K562 (cell line): ENCODE measurements around the gene CBX2. TPM values are rescaled to one million over a fixed set of nuclear protein-coding genes. Genes with fewer than 3 reads are reported as not detected.

Experiments
- ATAC-seq: fragments of 200-7000 bp; cut with Tn5 transposase; 3 replicates; pipeline ENCODE4 v1.9.1; 2020; ENCODE audit warnings: moderate library complexity
- BruUV-seq: library from RNA; stranded (reverse); fragments of 400-500 nt; replicated peaks from 2 replicates; lab custom pipeline; 2021; lab: Mats Ljungman, UMichigan
- CTCF ChIA-PET: fragments of 300-600 bp; formaldehyde crosslinking; extraction: SDS; loops from one replicate; lab custom pipeline; 2021; ENCODE audit warnings: low intra/inter-chr PET ratio; lab: Yijun Ruan, JAX
- POLR2A ChIA-PET: fragments of 300-600, 350-650 bp; sonication (Branson Sonifier 250); formaldehyde crosslinking; extraction: SDS; loops from one replicate; lab custom pipeline; 2021; ENCODE audit warnings: antibody characterized with exemption, inconsistent platforms; lab: Yijun Ruan, JAX
- DNase-seq, 4 experiments: peaks; one replicate each; pipeline versions ENCODE4 v3.0.0 to v3.0.0-alpha.2; 2011 to 2018; ENCODE audit warnings: low spot score in 3 of 4, mixed read lengths in 3 of 4; ENCODE audit errors: extremely low read depth in 1 of 4
- FAIRE-seq: peaks from 2 replicates; lab custom pipeline; 2011; peaks lifted over from hg19 to GRCh38; lab: Jason Lieb, UNC
- H2AFZ ChIP-seq: 2 replicates; pipeline ENCODE4 v1.6.0; 2011; ENCODE audit warnings: low read depth, low read length, control low read depth, inconsistent platforms
- H3K27ac ChIP-seq: fragments of 200-600 bp; 3 replicates; pipeline ENCODE4 v1.8.0; 2011; ENCODE audit warnings: low read depth, mild to moderate bottlenecking, control low read depth, inconsistent platforms, low read length, moderate library complexity, mixed read lengths; ENCODE audit errors: extremely low read depth
- H3K27me3 ChIP-seq, 2 experiments: fragments of 300-600 bp in 1 of 2; 2 replicates in 1 of 2; 3 replicates in 1 of 2; pipeline versions ENCODE4 v1.6.0 to v1.8.0; 2011; ENCODE audit warnings: inconsistent platforms in 2 of 2, low read length in 2 of 2, mild to moderate bottlenecking in 1 of 2, mixed read lengths in 1 of 2, moderate library complexity in 1 of 2; ENCODE audit not compliant: control insufficient read depth in 2 of 2, insufficient read depth in 2 of 2
- H3K36me3 ChIP-seq: fragments of 300-600 bp; 3 replicates; pipeline ENCODE4 v1.8.0; 2011; ENCODE audit warnings: mild to moderate bottlenecking, low read length, inconsistent platforms; ENCODE audit not compliant: control insufficient read depth, insufficient read depth
- H3K4me1 ChIP-seq, 2 experiments: fragments of 200-600 bp in 1 of 2; replicated peaks in 1 of 2; 2 replicates in 1 of 2; 3 replicates in 1 of 2; pipeline versions ENCODE4 v1.5.1 to v1.8.0; 2011; ENCODE audit warnings: inconsistent platforms in 2 of 2, low read length in 2 of 2, mild to moderate bottlenecking in 1 of 2, mixed read lengths in 1 of 2, moderate library complexity in 1 of 2; ENCODE audit not compliant: control insufficient read depth in 2 of 2, insufficient read depth in 2 of 2
- H3K4me2 ChIP-seq: 2 replicates; pipeline ENCODE4 v1.6.1; 2011; ENCODE audit warnings: low read length, control low read depth, inconsistent platforms, mixed read lengths; ENCODE audit not compliant: insufficient read depth
- H3K4me3 ChIP-seq: fragments of 200-600 bp; sonication (generic), shearing (Covaris generic); 2 replicates; pipeline ENCODE4 v1.5.1; 2016; ENCODE audit warnings: control low read depth, inconsistent platforms
- H3K79me2 ChIP-seq: fragments of 200-600 bp; 3 replicates; pipeline ENCODE4 v1.8.0; 2011; ENCODE audit warnings: low read length, inconsistent platforms; ENCODE audit not compliant: control insufficient read depth, insufficient read depth
- H3K9ac ChIP-seq, 2 experiments: 2 replicates each; pipeline versions ENCODE4 v1.6.0 to v1.6.1; 2011; ENCODE audit warnings: low read depth in 2 of 2, low read length in 2 of 2, control low read depth in 1 of 2, inconsistent platforms in 1 of 2, mild to moderate bottlenecking in 1 of 2, mixed read lengths in 1 of 2; ENCODE audit not compliant: insufficient read depth in 1 of 2
- H3K9me1 ChIP-seq: one replicate; pipeline ENCODE4 v1.6.0; 2011; ENCODE audit warnings: inconsistent platforms, mild to moderate bottlenecking, low read length, moderate library complexity; ENCODE audit not compliant: control insufficient read depth, insufficient read depth
- H3K9me3 ChIP-seq: replicated peaks from 2 replicates; pipeline ENCODE4 v1.5.1; 2011; ENCODE audit warnings: low read depth, low read length, inconsistent platforms; ENCODE audit not compliant: control insufficient read depth, insufficient read depth
- H4K20me1 ChIP-seq: replicated peaks from 2 replicates; pipeline ENCODE4 v1.6.1; 2011; ENCODE audit warnings: low read length, inconsistent platforms, mixed read lengths; ENCODE audit not compliant: control insufficient read depth, insufficient read depth
- CBFA2T2 ChIP-seq: fragments of 450-650 bp; conservative IDR thresholded peaks from 2 replicates; pipeline ENCODE4 v1.6.1; 2017; ENCODE audit warnings: mild to moderate bottlenecking
- FOXA1 ChIP-seq: fragments of 450-650 bp; IDR thresholded peaks from 2 replicates; pipeline ENCODE4 v1.6.1; 2016; ENCODE audit warnings: mild to moderate bottlenecking, borderline replicate concordance
- KDM4B ChIP-seq, 2 experiments: fragments of 450-650 bp in 1 of 2; sonication (generic) in 1 of 2; IDR thresholded peaks; 2 replicates each; pipeline ENCODE4 v1.6.1; 2016 to 2017; ENCODE audit warnings: borderline replicate concordance in 2 of 2, antibody characterized with exemption in 1 of 2, low read depth in 1 of 2, mild to moderate bottlenecking in 1 of 2
- SREBF2 ChIP-seq: sonication (generic); formaldehyde crosslinking; IDR thresholded peaks from 2 replicates; pipeline ENCODE4 v1.4.0; 2020; ENCODE audit warnings: mild to moderate bottlenecking, missing genetic modification reagents
- SUPT5H ChIP-seq: fragments of 450-650 bp; IDR thresholded peaks from 2 replicates; pipeline ENCODE4 v1.6.1; 2016
- XRCC3 ChIP-seq: fragments of 450-650 bp; IDR thresholded peaks from 2 replicates; pipeline ENCODE4 v1.6.1; 2017; ENCODE audit warnings: mild to moderate bottlenecking, moderate library complexity
- ZNF639 ChIP-seq, 2 experiments: fragments of 200-800 bp in 1 of 2; sonication (Bioruptor generic) in 1 of 2; sonication (generic) in 1 of 2; formaldehyde crosslinking in 1 of 2; IDR thresholded peaks in 1 of 2; conservative IDR thresholded peaks in 1 of 2; 2 replicates each; pipeline versions ENCODE4 v1.5.0 to v1.6.1; 2016 to 2020; ENCODE audit warnings: missing compliant biosample characterization in 1 of 2, missing genetic modification characterization in 1 of 2, missing genetic modification reagents in 1 of 2
- WGBS: fragments of 100-300 bp; shearing (Covaris generic); methylation state at CpG from one replicate; pipeline ENCODE4 v1.1.6; 2016; ENCODE audit warnings: low coverage, mixed read lengths; ENCODE audit not compliant: insufficient coverage; ENCODE audit errors: missing lambda C conversion rate; 5-methylcytosine and 5-hydroxymethylcytosine counted together
- in situ Hi-C: fragments of 300-500 bp; cut with MboI; formaldehyde crosslinking; loops from 4 replicates; pipeline ENCODE4 v1.15.0; 2018; ENCODE audit warnings: inconsistent platforms, mixed read lengths
- intact Hi-C: fragments of 100-400 bp; cut with micrococcal nuclease; formaldehyde crosslinking; loops from 2 replicates; pipeline ENCODE4 v1.14.2; 2022
- polyA plus RNA-seq, 8 experiments: library from polyadenylated mRNA; depleted of rRNA in 4 of 8; stranded (reverse) in 5 of 8; unstranded in 3 of 8; fragments of >200 nt; fragmentation: Nextera tagmentation in 2 of 8; fragmentation: Illumina TruSeq in 1 of 8; extraction: Ambion mirVana in 2 of 8; extraction: Trizol in 1 of 8; gene quantifications; 2 replicates each; pipeline versions ENCODE4 v1.2.1 to v1.2.3, GENCODE V29; 2011 to 2014; ENCODE audit warnings: inconsistent platforms in 1 of 8, missing spikeins in 1 of 8
- total RNA-seq, 7 experiments: library from RNA; depleted of rRNA in 6 of 7; stranded (reverse); fragments of >200 nt in 6 of 7; fragmentation: Illumina TruSeq in 2 of 7; extraction: Trizol in 2 of 7; gene quantifications; 2 replicates each; pipeline versions ENCODE4 v1.2.1 to v1.2.3, GENCODE V29; 2011 to 2021; ENCODE audit warnings: low replicate concordance in 1 of 7
- TF ChIP-seq, protein P1 (sequence below): fragments of 250-450 bp; sonication (Bioruptor Pico); IDR thresholded peaks from 2 replicates; pipeline ENCODE4 v1.4.0; 2020; ENCODE audit warnings: mild to moderate bottlenecking

CBX2 gene
- total and polyA plus RNA-seq, 9 of the 15 experiments (the other 6 are each of a cell fraction or from before 2014, with no cell fraction given): 0.66 to 26.9 (median 13.9) TPM

- H3K27me3 ChIP-seq: no peaks in the 10 kb centered on the region
- no peaks in the 10 kb centered on the region for H3K9me1 ChIP-seq
- no peak for ATAC-seq
- CTCF ChIA-PET: no interaction called here
- peaks cover 23 to 50% of the 10 kb centered on the region in 2 experiments for H3K4me1 ChIP-seq
- H4K20me1 ChIP-seq: no peaks in the 10 kb centered on the region
- TF ChIP-seq SUPT5H (no peak), ZNF639 (CRISPR knock-in tag; conservative IDR thresholded peaks at IDR 0.05 in 1 of 2, IDR thresholded peaks at IDR 0.05 in 1 of 2) (no peak), XRCC3 (no peak), SREBF2 (CRISPR knock-in tag) (no peak), CBFA2T2 (no peak), KDM4B (IDR thresholded peaks at IDR 0.05; ENCODE audit: borderline replicate concordance in 2 of 2, low read depth in 1 of 2) (no peak), FOXA1 (no peak)
- TF ChIP-seq, protein P1, sequence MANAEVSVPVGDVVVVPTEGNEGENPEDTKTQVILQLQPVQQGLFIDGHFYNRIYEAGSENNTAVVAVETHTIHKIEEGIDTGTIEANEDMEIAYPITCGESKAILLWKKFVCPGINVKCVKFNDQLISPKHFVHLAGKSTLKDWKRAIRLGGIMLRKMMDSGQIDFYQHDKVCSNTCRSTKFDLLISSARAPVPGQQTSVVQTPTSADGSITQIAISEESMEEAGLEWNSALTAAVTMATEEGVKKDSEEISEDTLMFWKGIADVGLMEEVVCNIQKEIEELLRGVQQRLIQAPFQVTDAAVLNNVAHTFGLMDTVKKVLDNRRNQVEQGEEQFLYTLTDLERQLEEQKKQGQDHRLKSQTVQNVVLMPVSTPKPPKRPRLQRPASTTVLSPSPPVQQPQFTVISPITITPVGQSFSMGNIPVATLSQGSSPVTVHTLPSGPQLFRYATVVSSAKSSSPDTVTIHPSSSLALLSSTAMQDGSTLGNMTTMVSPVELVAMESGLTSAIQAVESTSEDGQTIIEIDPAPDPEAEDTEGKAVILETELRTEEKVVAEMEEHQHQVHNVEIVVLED: no peak
- TF ChIP-seq, all 486 proteins: peak for 0
- WGBS: 90% methylated on average over 12 of the region's 12 CpGs
- no peak overlapping the region for H2AFZ ChIP-seq
- intact Hi-C loops: no loop called here
- no TSS peak for BruUV-seq
- peaks cover 19% of the 10 kb centered on the region for H3K79me2 ChIP-seq
- no peak overlapping the region for H3K4me2 ChIP-seq
- H3K36me3 ChIP-seq: peaks cover 58% of the 10 kb centered on the region
- DNase-seq: no peak
- no peak for FAIRE-seq
- POLR2A ChIA-PET: interaction anchor here (0.6 to 1.0 kb wide), 2 partner anchors 20 to 58 kb away, joined by 3 read pairs; no protein-coding TSS in a partner anchor
- H3K9ac ChIP-seq: no peak overlapping the region; a peak in 1 of 4 replicates
- H3K9me3 ChIP-seq: no peaks in the 10 kb centered on the region
- no peak overlapping the region for H3K27ac ChIP-seq
- no peak overlapping the region for H3K4me3 ChIP-seq
- in situ Hi-C loops: no loop called here
These were observed 3.2 kb downstream of the CBX2 start for GRCh38 chr17:79781012-79781650.
